HG02571 (cell line): ENCODE results near the gene TANC1.

ENCODE experiments used
- ATAC-seq: cut with Tn5 transposase; IDR thresholded peaks from one replicate; pipeline ENCODE4 v1.9.1; 2021; ENCODE audit warnings: mild to moderate bottlenecking, moderate library complexity; ENCODE audit not compliant: unreplicated experiment

Gene TANC1

DNA sequence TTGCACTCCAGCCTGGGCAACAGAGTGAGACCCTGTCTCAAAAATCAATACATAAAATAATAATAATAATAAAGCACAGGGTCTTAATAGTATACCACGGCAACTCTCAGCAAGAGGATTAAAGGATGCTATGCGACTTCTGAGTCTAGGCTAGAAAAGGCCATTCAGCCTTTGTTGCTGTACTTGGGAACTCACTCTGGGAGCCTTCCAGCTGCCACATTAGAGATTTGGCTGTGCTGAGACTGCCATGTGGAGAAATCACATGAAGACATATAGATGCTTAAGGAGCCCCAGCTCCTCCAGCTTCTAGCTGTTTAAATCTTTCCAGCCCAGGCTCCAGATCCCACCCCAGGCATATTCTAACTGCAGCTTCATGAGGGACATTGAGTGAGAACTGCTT lies 8.2 kb upstream of the TANC1 start:
- no peak for ATAC-seq

DNA sequence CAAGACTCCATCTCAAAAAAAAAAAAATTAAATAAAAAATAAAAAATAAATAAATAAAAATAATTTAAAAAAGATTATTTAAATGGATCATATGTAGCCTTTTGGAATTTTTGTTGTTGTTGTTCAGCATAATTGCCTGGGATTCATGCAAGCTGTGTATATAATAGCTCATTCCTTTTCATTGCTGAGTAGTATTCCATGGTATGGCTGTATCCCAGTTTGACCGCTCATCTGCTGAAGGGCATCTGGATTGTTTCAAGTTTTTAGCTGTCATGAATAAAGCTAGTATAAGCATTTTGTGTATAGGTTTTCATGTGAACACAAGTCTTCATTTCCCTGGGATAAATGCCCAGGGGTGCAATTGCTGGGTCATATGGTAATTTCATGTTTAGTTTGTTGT lies 6.4 kb upstream of the TANC1 start:
- no peak for ATAC-seq

DNA sequence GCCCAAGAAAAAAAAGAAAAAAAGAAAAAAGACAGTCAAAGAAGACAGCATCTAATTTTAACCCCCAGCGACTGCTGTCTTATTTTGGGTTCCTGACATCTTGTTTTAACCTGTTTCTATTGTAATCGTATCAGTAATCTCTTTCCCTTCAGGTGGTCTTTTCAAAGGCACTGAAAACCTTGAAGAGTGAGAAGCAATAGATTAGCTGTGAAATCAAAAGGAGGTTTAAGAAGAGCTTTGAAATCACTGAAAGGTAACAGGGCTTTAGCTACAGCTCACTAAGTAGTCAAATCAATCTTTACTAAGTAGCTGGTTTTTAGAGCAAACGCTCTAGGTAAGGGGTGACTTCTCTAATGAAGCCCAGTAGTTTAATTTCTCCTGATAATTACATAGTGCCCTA lies 5.4 kb upstream of the TANC1 start:
- no peak for ATAC-seq

DNA sequence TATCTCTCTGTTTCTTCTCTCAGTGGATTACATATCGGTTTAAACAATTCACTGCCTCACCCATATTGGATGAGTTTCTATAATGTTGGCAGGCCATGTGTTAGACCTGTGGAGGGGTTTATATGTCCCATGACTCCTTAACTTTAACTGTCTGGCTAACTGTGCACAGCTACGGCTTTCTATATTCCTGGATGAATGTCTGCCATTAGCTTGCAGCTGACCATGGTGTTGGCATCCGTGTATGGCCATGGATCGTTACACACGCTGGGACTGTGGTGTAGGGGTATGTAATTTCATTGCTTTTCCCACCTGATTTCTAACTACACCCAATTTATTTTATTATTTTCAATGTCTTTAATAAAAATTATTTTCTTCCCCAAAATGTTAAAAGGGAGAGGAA lies 3.3 kb upstream of the TANC1 start:
- ATAC-seq, result no peak

DNA sequence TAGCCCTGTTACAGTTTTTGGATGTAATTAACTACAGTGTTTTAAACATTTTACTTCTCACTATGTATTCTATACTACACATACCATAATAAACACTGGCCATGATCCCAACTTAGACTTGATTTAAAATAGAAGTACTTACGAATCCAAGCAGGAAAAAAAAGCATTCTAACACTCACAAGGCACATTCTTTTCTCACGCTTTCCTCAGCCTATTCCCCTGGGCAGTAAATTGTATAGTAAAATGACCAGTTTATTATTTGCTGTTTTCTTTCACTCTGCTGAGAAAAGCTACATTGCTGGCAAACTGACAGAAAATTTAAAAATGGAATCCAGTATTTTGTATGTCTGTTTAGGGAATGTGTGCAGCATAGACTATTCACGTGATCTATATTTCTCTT lies 2.8 kb upstream of the TANC1 start:
- ATAC-seq, result no peak

DNA sequence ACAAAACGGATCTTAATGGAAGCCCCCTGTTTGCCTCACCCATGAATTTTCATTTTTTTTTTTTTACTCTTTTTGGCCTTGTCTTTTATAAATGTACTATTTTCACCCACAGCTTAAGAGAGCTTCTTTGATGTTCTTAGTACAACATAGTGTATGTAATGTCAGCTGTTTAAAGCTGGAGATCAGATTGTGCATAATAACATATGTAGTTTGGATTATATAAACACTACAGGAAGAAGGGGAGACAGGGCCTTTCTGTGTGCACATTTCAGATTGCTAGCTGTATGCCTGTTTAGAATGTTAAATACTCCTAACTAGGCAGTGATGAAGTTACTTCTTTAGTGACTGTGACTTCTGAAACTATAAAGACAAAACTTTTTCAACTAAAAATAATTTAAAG lies 2.1 kb upstream of the TANC1 start:
- ATAC-seq, result no peak

DNA sequence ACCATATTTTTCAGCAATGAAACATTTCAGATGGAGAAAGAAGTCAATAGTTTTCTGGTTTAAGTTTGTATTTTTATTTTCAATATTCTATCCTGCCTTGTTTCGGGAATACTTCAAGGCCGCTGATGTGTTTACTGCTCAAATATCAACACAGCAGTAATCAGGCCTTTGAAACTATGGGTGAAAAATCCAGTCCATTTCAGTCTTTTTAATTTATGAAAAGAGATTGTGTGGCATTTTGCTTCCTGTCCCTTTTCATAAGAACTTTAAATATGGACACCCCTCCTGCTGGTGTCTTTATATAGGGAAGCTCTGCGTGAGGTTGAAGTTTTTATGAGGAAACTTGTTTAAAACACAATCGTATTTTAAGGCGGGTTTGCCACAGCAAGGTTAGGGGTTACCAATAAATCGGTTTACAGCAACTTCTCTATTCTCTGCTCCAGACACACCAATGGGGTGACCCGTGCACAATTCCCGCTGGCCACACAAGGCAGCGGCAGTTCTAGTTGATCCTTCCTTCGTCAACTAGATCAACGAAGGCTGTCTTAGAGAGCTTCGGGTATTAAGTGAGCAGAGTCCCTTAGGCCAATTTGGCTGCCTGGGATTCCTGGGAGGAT lies 1.2 kb upstream of the TANC1 start:
- no peak for ATAC-seq

DNA sequence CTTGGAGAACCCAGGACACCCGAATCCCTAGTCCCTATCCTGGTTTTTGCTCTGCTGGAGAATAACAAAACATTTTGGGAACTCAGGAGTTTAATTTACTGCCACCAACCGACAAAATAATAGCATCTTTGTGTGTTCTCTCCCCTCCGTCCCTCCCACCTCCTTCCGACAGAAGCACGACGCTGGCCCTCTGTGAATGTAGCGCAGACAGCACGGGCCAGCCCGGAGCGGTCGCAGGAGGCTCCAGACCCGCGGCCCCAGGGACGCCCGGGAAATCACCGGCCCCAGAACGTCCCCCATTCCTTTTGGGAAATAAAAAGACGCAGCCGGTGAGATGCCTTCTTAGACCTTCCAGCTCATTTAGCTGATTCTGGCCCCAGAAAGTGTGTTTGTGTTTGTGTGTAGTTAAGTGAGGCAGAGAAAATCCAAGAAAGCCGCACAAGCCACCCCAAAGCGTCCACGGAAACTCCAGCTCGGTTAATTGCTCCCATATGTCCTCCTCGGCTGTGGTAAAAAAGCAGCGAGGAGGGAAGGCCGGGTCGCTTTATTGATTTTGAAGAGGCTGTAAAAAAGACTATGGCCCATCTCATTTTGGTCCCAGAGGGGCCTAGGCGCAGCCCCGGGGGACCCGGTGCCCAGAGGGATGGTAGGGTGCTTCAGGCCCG lies 577 bp upstream of the TANC1 start:
- no peak for ATAC-seq

DNA sequence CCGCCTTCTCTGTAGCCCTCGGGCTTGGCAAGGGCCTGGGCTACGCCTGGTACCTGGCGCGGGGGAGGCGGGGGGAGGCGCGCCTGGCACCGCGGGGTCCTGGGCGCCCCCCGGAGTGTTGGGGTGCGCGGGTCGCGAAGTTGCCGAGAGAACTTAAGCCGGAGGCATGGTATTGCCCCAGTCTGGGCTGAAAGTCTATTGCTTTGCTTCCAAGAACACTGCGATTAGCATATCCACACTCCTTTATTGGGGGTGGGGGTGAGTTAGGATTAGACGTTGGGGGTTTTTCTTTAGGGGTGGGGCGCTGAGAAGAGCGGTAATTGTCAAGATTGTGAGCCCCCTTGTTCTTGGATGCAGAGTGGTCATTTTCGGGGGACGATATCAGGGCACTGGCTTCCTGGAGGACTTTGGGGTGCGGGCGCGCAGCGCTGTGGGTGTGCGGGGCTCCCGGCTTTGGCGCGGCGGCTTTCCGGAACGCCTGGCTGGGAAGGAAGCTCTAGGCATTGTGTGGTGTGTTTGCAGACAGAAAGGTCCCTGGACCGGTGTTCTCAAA lies 798 bp downstream of the TANC1 start:
- ATAC-seq, result peak; percentile 12

DNA sequence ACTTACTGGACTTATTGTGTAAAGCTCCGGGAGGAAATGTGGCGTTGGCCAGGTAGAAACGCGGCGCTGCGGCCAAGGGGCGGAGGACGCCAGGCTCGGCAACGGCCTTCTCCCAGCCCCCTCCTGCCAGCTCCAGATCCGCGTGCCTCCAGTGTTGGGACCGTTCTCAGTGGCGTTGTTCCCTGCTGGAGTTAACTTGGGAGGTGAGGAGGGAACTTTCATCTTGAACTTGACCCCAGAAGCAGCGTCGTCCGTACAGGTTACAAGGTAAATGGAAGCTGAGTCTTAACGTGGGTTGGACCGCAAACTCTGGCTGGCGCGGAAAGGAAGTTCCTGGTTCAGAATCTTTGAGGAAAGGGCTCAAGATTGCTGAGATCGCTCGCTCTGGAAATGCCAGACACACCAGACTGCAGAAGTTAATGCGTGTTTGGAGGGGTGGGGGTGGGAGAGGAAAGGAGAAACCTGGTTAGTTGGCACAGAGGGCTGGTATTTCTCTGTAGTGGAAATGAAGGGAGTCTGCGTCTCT lies 1.3 kb downstream of the TANC1 start:
- no peak for ATAC-seq

DNA sequence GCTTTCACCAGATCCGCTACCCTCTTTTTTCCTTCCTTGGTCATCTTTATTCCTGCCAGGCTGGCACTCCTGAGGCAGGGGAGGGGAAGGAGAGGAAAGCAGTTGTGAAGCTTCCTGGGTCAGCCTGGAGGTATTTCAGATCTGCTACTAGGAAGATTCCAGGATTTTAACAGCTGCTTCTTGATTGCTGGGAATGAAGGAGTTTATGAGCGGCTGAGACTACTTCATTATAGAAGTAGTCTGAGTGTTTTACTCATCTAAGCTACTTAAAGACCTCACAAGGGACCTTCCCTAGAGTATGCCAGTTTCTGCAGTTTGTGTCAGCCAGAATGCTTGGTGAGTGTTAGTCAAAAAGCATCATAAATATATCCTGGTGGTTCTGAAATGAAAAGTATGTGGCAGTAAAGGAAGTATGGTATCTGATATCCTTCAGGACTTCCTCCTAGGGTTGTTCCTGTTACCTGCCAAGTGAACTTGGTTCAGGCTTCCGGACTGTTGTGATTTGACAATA lies 1.9 kb downstream of the TANC1 start:
- no peak for ATAC-seq

DNA sequence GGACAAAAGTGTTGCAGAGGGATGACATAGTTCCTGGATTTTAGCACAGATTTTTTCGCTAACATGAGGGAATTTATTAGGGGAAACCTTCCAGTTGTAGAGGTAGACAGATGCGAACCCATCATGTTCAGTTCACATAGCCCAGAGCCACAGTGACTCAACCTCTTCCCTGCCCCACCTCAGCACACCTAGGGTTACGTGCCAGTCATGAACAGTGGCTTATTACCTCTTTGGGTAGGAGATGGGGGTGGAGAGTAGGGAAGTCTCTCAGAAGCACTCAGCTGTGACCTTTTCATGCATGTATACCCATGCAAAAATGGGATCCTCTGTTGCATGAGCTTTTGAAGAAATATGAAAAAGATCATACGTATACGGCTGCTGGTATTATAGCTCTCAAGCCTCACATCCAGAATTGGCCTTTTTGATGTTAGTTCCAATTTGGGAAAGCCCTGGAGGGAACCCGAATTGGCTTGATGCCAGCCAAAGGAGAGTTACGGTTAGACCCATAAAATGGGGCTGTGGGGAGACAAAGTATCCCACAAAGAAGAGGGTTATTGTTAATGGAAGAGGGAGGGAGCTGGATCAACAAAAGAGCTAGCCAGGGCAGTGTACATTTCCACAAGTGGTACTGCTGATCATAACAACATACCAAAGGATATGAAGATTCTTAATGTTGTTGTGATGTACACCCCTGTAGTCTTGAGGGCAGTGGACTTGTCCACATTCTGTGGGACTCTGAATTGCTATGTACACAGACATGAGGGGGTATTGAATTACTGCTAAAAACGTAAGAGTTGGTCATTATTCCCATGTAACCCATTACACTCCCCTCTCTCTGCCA lies 4.9 kb downstream of the TANC1 start:
- ATAC-seq, result no peak

DNA sequence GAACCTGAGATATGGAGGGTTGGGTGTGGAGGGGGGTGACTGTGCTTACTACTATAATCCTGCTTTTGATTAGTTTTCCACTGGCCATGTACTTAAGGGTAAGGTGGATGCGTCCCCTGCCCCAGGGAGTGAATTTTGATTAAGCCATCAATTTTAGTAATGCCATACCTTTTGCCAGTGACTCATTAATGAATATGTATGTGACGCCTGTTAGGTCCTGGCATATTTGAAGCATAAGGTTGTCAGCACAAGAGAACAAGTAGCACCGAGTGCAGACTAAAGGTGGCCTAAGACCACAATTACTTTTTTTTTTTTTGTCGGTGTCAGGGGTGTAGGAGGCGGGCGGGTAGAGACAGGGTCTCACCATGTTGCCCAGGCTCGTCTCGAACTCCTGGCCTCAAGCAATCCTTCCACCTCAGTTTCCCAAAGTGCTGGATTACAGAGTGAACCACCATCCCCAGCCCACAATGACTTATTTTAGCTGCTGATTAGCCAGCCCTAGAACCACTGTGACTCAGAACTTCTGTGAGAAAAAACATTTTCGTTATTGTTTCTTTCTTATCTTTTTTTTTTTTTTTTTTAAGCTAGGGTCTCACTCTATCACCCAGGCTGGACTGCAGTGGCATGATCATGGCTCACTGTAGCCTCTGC lies 7.0 kb downstream of the TANC1 start:
- ATAC-seq, result no peak

DNA sequence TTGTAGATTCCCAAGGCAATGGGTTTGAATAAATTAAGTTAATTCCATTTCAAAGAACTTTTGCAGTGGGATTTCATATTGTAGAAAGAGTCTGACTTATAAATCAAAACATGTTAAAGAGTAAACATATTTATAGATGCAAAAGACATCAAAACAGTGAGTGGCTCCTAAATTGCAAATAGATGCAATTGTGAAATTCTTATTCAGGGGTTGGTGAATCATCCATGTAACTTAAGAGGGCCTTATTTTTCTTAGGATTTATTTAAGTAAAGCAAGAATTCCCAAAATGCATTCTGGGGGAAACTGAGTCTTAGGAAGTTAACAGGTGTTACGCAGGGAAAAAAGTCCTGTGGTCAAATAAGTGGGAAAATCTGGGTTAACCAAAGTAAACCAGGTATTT lies 11.3 kb downstream of the TANC1 start:
- no peak for ATAC-seq

DNA sequence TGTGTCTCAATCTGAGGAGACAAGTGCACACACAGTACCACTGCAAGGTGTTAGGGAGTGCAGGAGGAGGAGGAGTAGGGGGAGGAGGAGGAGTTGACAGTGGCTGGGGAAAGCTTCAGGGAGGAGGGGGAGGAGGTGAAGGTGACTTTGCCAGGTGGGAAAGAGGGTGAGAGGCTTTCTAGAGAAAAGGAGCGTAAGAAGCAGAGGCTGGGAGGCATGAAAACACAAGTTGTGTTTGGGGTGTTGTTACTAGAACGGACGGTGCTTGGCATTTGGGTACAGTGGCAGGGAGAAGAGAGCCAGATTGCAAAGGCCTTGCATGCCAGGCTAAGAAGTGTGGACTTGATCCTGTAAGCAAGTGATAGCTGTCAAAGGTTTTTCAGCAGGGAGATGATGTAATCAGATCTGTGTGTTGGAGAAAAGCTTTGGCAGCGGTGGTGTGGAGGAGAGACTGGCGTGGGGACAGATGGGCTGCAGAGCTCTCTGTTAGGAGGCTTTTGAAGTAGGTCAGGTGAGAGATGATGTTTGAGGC lies 16.2 kb downstream of the TANC1 start:
- no peak for ATAC-seq

DNA sequence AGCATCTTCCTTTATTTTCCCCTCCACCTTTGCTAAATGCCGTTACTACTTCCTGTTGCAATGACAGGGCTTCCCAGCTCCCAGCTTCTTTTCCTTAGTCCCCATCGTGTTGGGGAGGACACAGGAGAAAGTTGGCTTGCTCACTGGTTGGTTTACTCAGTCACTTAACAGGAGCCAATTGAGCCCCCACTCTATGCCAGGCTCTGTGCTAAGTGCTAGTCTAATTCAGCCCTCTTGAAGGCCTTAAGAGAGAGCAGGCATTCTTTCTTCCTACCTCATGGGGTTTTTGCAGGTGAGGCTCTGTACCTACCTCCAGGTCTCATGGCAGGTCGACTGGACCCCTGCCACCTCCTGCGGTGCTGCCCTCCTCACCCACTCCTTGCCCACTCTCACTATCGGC lies 20.1 kb downstream of the TANC1 start:
- no peak for ATAC-seq

DNA sequence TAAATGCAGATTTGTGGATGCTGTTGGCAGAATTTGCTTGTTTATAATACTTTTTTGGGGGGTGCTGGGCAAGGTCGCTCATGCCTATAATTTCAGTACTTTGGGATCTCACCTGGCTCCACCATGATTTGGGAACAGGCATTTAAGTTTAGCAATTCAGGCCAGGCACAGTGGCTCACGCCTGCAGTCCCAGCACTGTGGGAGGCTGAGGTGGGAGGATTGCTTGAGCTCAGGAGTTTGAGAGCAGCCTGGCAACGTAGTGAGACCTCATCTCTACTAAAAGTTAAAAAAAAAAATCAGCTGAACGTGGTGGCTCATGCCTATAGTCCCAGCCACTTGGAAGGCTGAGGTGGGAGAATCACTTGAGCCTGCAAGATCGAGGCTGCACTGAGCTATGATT lies 20.7 kb downstream of the TANC1 start:
- ATAC-seq, result no peak

DNA sequence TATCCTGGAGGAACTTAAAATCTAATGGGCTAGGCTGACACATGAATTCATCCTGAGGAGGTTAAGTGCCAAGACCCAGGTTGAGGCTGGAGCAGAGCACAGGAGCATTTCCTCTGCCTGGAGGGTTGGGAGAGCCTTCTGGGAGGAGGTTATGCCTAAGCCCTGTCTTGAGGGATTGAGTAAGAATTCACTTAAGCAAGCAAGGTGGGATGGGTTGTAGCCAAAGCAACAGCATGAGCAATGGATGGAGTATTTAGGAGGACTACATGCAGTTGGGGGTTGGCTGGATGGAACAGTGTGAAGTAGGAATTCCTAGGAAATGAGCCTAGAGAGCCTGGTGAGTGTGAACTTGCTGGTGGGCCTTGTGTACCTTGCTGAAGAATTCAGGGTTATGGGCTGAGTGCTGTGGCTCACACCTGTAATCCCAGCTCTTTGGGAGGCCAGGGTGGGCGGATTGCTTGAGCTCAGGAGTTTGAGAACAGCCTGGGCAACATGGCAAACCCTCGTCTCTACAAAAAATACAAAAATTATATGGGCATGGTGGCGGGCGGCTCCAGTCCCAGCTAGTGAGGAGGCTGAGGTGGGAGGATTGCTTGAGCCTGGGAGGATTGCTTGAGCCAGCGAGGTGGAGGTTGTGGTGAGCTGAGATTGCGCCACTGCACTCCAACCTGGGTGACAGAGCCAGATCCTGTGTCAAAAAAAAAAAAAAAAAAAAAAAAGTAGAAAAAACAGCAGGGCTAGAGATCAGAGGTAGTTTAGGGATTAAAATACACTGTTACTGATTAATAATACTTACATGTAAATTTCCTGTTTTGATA lies 22.2 kb downstream of the TANC1 start:
- ATAC-seq, result no peak

DNA sequence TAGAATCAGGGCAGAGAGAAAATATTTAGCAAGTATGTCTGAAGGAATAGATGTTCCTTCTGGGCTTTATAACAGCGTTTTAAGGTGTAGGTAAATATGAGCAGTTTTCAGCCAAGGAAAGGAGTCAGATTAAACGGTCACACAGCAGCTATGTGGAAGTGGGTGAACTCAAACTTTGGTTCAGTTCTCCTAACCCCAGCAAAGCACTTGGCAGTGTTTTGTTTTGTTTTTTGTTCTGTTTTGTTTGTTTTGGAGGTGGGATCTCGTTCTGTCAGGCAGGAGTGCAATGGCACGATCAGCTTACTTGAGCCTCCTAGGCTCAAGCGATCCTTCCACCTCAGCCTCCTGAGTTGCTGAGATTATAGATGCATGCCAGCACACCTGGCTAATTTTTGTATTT lies 24.6 kb downstream of the TANC1 start:
- ATAC-seq, result no peak
